Hepatocyte (in vitro differentiated cells): ENCODE data around the gene TAAR1.
"Not testable (repeated sequence)": the region's sequence is repeated elsewhere in the genome, so short reads cannot be mapped to it uniquely, and the experiment has no call there.

Experiments
- CTCF ChIP-seq: fragments of 200-600 bp; sonication (generic); IDR thresholded peaks from 2 replicates; pipeline ENCODE4 v1.5.1; 2016; ENCODE audit warnings: antibody characterized with exemption, mild to moderate bottlenecking; ENCODE audit not compliant: poor library complexity
- EZH2 ChIP-seq: fragments of 200-600 bp; sonication (generic); IDR thresholded peaks from 2 replicates; pipeline ENCODE4 v1.6.1; 2016; ENCODE audit warnings: antibody characterized with exemption, mild to moderate bottlenecking, borderline replicate concordance

GRCh38 chr6:132679094-132679493 lies 20.1 kb upstream of the TAAR1 start:
- TF ChIP-seq CTCF, EZH2: not testable (repeated sequence)
